ENCODE measurements around the gene TCEAL2.
"Not testable (repeated sequence)": the region's sequence is repeated elsewhere in the genome, so short reads cannot be mapped to it uniquely, and the experiment has no call there.

Gene TCEAL2

GRCh38 chrX:102138064-102138463, 12.6 kb downstream of the TCEAL2 start:
- Histone ChIP-seq H4K20me1 (ENCODE audit: insufficient read depth, low read length) (no peaks in the 10 kb centered on the region), H3K27me3 (ENCODE audit: low read depth, low read length) (no peaks in the 10 kb centered on the region), H3K4me2 (ENCODE audit: low read length) (no peak overlapping the region), H2AFZ (ENCODE audit: low read depth, low read length) (no peak overlapping the region), H3K9me3 (ENCODE audit: insufficient read depth, low read length) (no peaks in the 10 kb centered on the region), H3K9ac (ENCODE audit: low read length) (no peak overlapping the region), H3K27ac (ENCODE audit: low read length) (no peak overlapping the region), H3K79me2 (ENCODE audit: low read length) (no peaks in the 10 kb centered on the region), H3K36me3 (replicated peaks; ENCODE audit: low read depth, low read length) (no peaks in the 10 kb centered on the region), H3K4me3 (ENCODE audit: low read length) (no peak overlapping the region), H3K4me1 (ENCODE audit: low read length) (no peaks in the 10 kb centered on the region)
- no peak for TF ChIP-seq EZH2phosphoT487 (IDR thresholded peaks at IDR 0.05; ENCODE audit: low read depth)
- TF ChIP-seq, protein P1, sequence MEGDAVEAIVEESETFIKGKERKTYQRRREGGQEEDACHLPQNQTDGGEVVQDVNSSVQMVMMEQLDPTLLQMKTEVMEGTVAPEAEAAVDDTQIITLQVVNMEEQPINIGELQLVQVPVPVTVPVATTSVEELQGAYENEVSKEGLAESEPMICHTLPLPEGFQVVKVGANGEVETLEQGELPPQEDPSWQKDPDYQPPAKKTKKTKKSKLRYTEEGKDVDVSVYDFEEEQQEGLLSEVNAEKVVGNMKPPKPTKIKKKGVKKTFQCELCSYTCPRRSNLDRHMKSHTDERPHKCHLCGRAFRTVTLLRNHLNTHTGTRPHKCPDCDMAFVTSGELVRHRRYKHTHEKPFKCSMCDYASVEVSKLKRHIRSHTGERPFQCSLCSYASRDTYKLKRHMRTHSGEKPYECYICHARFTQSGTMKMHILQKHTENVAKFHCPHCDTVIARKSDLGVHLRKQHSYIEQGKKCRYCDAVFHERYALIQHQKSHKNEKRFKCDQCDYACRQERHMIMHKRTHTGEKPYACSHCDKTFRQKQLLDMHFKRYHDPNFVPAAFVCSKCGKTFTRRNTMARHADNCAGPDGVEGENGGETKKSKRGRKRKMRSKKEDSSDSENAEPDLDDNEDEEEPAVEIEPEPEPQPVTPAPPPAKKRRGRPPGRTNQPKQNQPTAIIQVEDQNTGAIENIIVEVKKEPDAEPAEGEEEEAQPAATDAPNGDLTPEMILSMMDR (IDR thresholded peaks at IDR 0.05; ENCODE audit: low read depth, low read length), result no peak

GRCh38 chrX:102140876-102141275, 15.4 kb downstream of the TCEAL2 start:
- not testable (repeated sequence) for H3K4me2 ChIP-seq (ENCODE audit: low read length); H3K27ac ChIP-seq (ENCODE audit: low read length); H3K9ac ChIP-seq (ENCODE audit: low read length); H2AFZ ChIP-seq (ENCODE audit: low read depth, low read length); H3K79me2 ChIP-seq (ENCODE audit: low read length); H4K20me1 ChIP-seq (ENCODE audit: insufficient read depth, low read length); H3K9me3 ChIP-seq (ENCODE audit: insufficient read depth, low read length); H3K36me3 ChIP-seq (replicated peaks; ENCODE audit: low read depth, low read length); H3K27me3 ChIP-seq (ENCODE audit: low read depth, low read length); H3K4me3 ChIP-seq (ENCODE audit: low read length); H3K4me1 ChIP-seq (ENCODE audit: low read length)

- not testable (repeated sequence) for H3K36me3 ChIP-seq (replicated peaks; ENCODE audit: low read depth, low read length); H3K4me2 ChIP-seq (ENCODE audit: low read length); H4K20me1 ChIP-seq (ENCODE audit: insufficient read depth, low read length); H3K4me1 ChIP-seq (ENCODE audit: low read length); H3K27me3 ChIP-seq (ENCODE audit: low read depth, low read length); H3K9ac ChIP-seq (ENCODE audit: low read length); H2AFZ ChIP-seq (ENCODE audit: low read depth, low read length); H3K27ac ChIP-seq (ENCODE audit: low read length); H3K79me2 ChIP-seq (ENCODE audit: low read length); H3K9me3 ChIP-seq (ENCODE audit: insufficient read depth, low read length); H3K4me3 ChIP-seq (ENCODE audit: low read length)
Measured at GRCh38 chrX:102141631-102142030, 16.2 kb downstream of the TCEAL2 start.

DNA sequence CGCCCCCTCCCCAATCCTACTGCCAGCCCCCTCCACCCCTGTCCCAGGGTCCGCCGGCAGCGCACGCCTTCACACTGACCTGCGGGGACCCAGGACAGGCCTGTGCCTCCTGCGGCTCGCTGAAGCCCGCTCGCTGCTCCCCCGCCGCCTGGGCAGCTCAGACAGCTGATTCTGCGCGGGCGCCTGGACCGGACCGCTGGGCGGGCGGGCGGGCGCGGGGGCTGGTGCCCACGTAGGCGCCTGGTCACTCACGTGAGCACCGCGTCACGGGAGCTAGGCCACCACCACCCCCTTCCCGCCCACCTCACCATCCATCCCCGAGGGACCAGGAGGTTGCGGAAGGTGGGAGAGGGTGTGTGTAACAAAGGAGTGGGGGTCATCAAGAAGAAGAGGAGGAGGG, 16.8 kb downstream of the TCEAL2 start, which contains the start of gene TCEAL6:
TSS of gene TCEAL6 (minus strand) at position 208 of the 400 bp plus-strand sequence.
- not testable (repeated sequence) for H3K9ac ChIP-seq (ENCODE audit: low read length); H3K79me2 ChIP-seq (ENCODE audit: low read length); H2AFZ ChIP-seq (ENCODE audit: low read depth, low read length); H3K36me3 ChIP-seq (replicated peaks; ENCODE audit: low read depth, low read length); H3K4me1 ChIP-seq (ENCODE audit: low read length); H3K9me3 ChIP-seq (ENCODE audit: insufficient read depth, low read length); H4K20me1 ChIP-seq (ENCODE audit: insufficient read depth, low read length); H3K4me2 ChIP-seq (ENCODE audit: low read length); H3K4me3 ChIP-seq (ENCODE audit: low read length); H3K27me3 ChIP-seq (ENCODE audit: low read depth, low read length); H3K27ac ChIP-seq (ENCODE audit: low read length)

GRCh38 chrX:102154218-102154860, 28.9 kb downstream of the TCEAL2 start:
- H3K4me3 ChIP-seq (ENCODE audit: low read length), result no peak overlapping the region
- H3K27me3 ChIP-seq (ENCODE audit: low read depth, low read length), result no peaks in the 10 kb centered on the region

More at GRCh38 chrX:102154218-102154860, 28.9 kb downstream of the TCEAL2 start:
- Histone ChIP-seq H2AFZ (ENCODE audit: low read depth, low read length) (no peak overlapping the region), H3K36me3 (replicated peaks; ENCODE audit: low read depth, low read length) (no peaks in the 10 kb centered on the region), H3K4me1 (ENCODE audit: low read length) (no peaks in the 10 kb centered on the region), H3K27ac (ENCODE audit: low read length) (no peak overlapping the region), H3K79me2 (ENCODE audit: low read length) (no peaks in the 10 kb centered on the region), H4K20me1 (ENCODE audit: insufficient read depth, low read length) (no peaks in the 10 kb centered on the region), H3K9ac (ENCODE audit: low read length) (no peak overlapping the region), H3K4me2 (ENCODE audit: low read length) (no peak overlapping the region), H3K9me3 (ENCODE audit: insufficient read depth, low read length) (no peaks in the 10 kb centered on the region)
- no peak for TF ChIP-seq EZH2phosphoT487 (IDR thresholded peaks at IDR 0.05; ENCODE audit: low read depth)
- TF ChIP-seq, protein P1 (IDR thresholded peaks at IDR 0.05; ENCODE audit: low read depth, low read length), result no peak
